IMR-90 (cell line): Measurements from ENCODE around the gene ADAMTS14. TPM values are rescaled to one million over a fixed set of nuclear protein-coding genes. Genes with fewer than 3 reads are reported as not detected.

Experiments
- ATAC-seq: fragments of 200-7000 bp; cut with Tn5 transposase; 2 replicates; pipeline ENCODE4 v1.9.1; 2020; ENCODE audit warnings: low read depth, mild to moderate bottlenecking, moderate library complexity
- BruUV-seq: library from RNA; stranded (reverse); fragments of 400-500 nt; replicated peaks from 2 replicates; lab custom pipeline; 2021; lab: Mats Ljungman, UMichigan
- CTCF ChIA-PET: fragments of 300-600 bp; formaldehyde crosslinking; extraction: SDS; loops from one replicate; lab custom pipeline; 2021; ENCODE audit warnings: antibody characterized with exemption; lab: Yijun Ruan, JAX
- POLR2A ChIA-PET: fragments of 300-600 bp; sonication (Branson Sonifier 250); formaldehyde crosslinking; loops from one replicate; lab custom pipeline; 2022; ENCODE audit warnings: antibody characterized with exemption; ENCODE audit not compliant: unreplicated experiment; lab: Charles Lee
- DNase-seq: peaks from one replicate; pipeline ENCODE4 v3.0.0; 2013
- H2AFZ ChIP-seq: replicated peaks from 2 replicates; pipeline ENCODE3; 2013; ENCODE audit warnings: low read length, mild to moderate bottlenecking; ENCODE audit not compliant: poor library complexity
- H2AK5ac ChIP-seq: 2 replicates; pipeline ENCODE4 v1.6.1; 2013; ENCODE audit warnings: low read depth, low read length, inconsistent platforms
- H2AK9ac ChIP-seq: replicated peaks from 2 replicates; pipeline ENCODE3; 2013; ENCODE audit warnings: mild to moderate bottlenecking, low read depth, low read length, moderate library complexity; ENCODE audit not compliant: poor library complexity
- H2BK120ac ChIP-seq: 2 replicates; pipeline ENCODE4 v1.6.1; 2013; ENCODE audit warnings: low read depth, low read length, inconsistent platforms
- H2BK15ac ChIP-seq: 3 replicates; pipeline ENCODE4 v1.6.1; 2013; ENCODE audit warnings: low read depth, low read length, inconsistent platforms
- H2BK20ac ChIP-seq: 2 replicates; pipeline ENCODE4 v1.6.1; 2013; ENCODE audit warnings: low read depth, mild to moderate bottlenecking, inconsistent platforms, low read length, moderate library complexity
- H2BK5ac ChIP-seq: 2 replicates; pipeline ENCODE4 v1.6.1; 2013; ENCODE audit warnings: mild to moderate bottlenecking, low read depth, low read length, inconsistent platforms; ENCODE audit not compliant: poor library complexity, severe bottlenecking
- H3K14ac ChIP-seq: replicated peaks from 2 replicates; pipeline ENCODE4 v1.6.1; 2013; ENCODE audit warnings: low read depth, low read length, inconsistent platforms
- H3K18ac ChIP-seq: 2 replicates; pipeline ENCODE4 v1.6.1; 2013; ENCODE audit warnings: low read depth, low read length, control low read depth
- H3K23ac ChIP-seq: 2 replicates; pipeline ENCODE4 v1.6.1; 2013; ENCODE audit warnings: low read depth, low read length, inconsistent platforms
- H3K27ac ChIP-seq: 2 replicates; pipeline ENCODE4 v1.5.1; 2013; ENCODE audit warnings: mild to moderate bottlenecking, control low read depth, low read length; ENCODE audit not compliant: insufficient read depth
- H3K27me3 ChIP-seq: 2 replicates; pipeline ENCODE4 v1.6.1; 2013; ENCODE audit warnings: low read length; ENCODE audit not compliant: control insufficient read depth, insufficient read depth
- H3K36me3 ChIP-seq: 2 replicates; pipeline ENCODE4 v1.6.1; 2013; ENCODE audit warnings: low read length, mixed read lengths; ENCODE audit not compliant: control insufficient read depth, insufficient read depth
- H3K4ac ChIP-seq: 2 replicates; pipeline ENCODE4 v1.6.1; 2013; ENCODE audit warnings: low read depth, low read length, inconsistent platforms
- H3K4me1 ChIP-seq: 2 replicates; pipeline ENCODE4 v1.6.1; 2013; ENCODE audit warnings: low read length, mixed read lengths; ENCODE audit not compliant: control insufficient read depth, insufficient read depth
- H3K4me2 ChIP-seq: 2 replicates; pipeline ENCODE4 v1.6.1; 2013; ENCODE audit warnings: low read depth, mild to moderate bottlenecking, control low read depth, low read length, moderate library complexity
- H3K4me3 ChIP-seq: 2 replicates; pipeline ENCODE4 v1.5.1; 2013; ENCODE audit warnings: low read depth, mild to moderate bottlenecking, control low read depth, low read length, moderate library complexity; ENCODE audit not compliant: insufficient read depth
- H3K56ac ChIP-seq: 2 replicates; pipeline ENCODE4 v1.6.1; 2013; ENCODE audit warnings: low read length, inconsistent platforms; ENCODE audit not compliant: insufficient read depth; ENCODE audit errors: extremely low read depth
- H3K79me1 ChIP-seq, 2 experiments: 2 replicates each; pipeline ENCODE4 v1.6.1; 2013; ENCODE audit warnings: low read length in 2 of 2, inconsistent platforms in 1 of 2, low read depth in 1 of 2
- H3K9ac ChIP-seq: 2 replicates; pipeline ENCODE4 v1.6.1; 2013; ENCODE audit warnings: low read depth, low read length, control low read depth
- H3K9me1 ChIP-seq: 2 replicates; pipeline ENCODE4 v1.6.1; 2013; ENCODE audit warnings: low read length, inconsistent platforms; ENCODE audit not compliant: insufficient read depth
- H3K9me3 ChIP-seq: 2 replicates; pipeline ENCODE4 v1.6.1; 2013; ENCODE audit warnings: low read length; ENCODE audit not compliant: control insufficient read depth, insufficient read depth
- H4K20me1 ChIP-seq: 2 replicates; pipeline ENCODE4 v1.6.1; 2013; ENCODE audit warnings: low read length, inconsistent platforms; ENCODE audit not compliant: insufficient read depth
- H4K5ac ChIP-seq: 2 replicates; pipeline ENCODE4 v1.6.1; 2013; ENCODE audit warnings: mild to moderate bottlenecking, low read depth, low read length, control low read depth
- H4K8ac ChIP-seq, 2 experiments: 2 replicates each; pipeline ENCODE4 v1.6.1; 2013; ENCODE audit warnings: low read depth in 2 of 2, low read length in 2 of 2, control low read depth in 1 of 2, inconsistent platforms in 1 of 2
- H4K91ac ChIP-seq: 2 replicates; pipeline ENCODE4 v1.6.1; 2013; ENCODE audit warnings: low read depth, low read length, inconsistent platforms; ENCODE audit not compliant: insufficient read depth
- BHLHE40 ChIP-seq: fragments of 150-350 bp; IDR thresholded peaks from 2 replicates; pipeline ENCODE4 v1.6.1; 2016; ENCODE audit warnings: mild to moderate bottlenecking, low read depth, low read length
- CHD1 ChIP-seq: IDR thresholded peaks from 2 replicates; pipeline ENCODE4 v1.6.1; 2012; ENCODE audit warnings: low read depth, low read length, improper control_type of control experiment
- NFE2L2 ChIP-seq: fragments of 150-350 bp; IDR thresholded peaks from 2 replicates; pipeline ENCODE4 v1.6.1; 2016; ENCODE audit warnings: low read depth, mild to moderate bottlenecking, low read length
- RCOR1 ChIP-seq: IDR thresholded peaks from 2 replicates; pipeline ENCODE4 v1.6.1; 2012; ENCODE audit warnings: mild to moderate bottlenecking, low read length, improper control_type of control experiment; ENCODE audit not compliant: insufficient replicate concordance
- WGBS, 2 experiments: methylation state at CpG; one replicate each; pipeline versions ENCODE4 v1.1.5 to v1.1.7; 2013; ENCODE audit warnings: missing lambda C conversion rate in 2 of 2; ENCODE audit not compliant: insufficient read length in 1 of 2; ENCODE audit errors: extremely low coverage in 2 of 2; 5-methylcytosine and 5-hydroxymethylcytosine counted together
- dilution Hi-C: fragments of 300-500 bp; cut with HindIII; formaldehyde crosslinking; loops from one replicate; pipeline ENCODE4 v1.14.3; 2018; ENCODE audit warnings: low sequenced_read_pairs; ENCODE audit not compliant: unreplicated experiment
- in situ Hi-C: fragments of 300-500 bp; cut with MboI; formaldehyde crosslinking; loops from 3 replicates; pipeline ENCODE4 v1.14.3; 2019; ENCODE audit warnings: low sequenced_read_pairs, inconsistent platforms, mixed read lengths
- intact Hi-C: fragments of 100-400 bp; cut with micrococcal nuclease; formaldehyde crosslinking; loops from 2 replicates; pipeline ENCODE4 v1.10.0; 2022
- polyA plus RNA-seq, 3 experiments: library from polyadenylated mRNA; depleted of rRNA; stranded (reverse); fragments of >200 nt; gene quantifications; 2 replicates each; pipeline ENCODE4 v1.2.3, GENCODE V29; 2012; ENCODE audit warnings: low replicate concordance in 1 of 3
- total RNA-seq: library from RNA; depleted of rRNA; stranded (reverse); fragments of >200 nt; gene quantifications from 2 replicates; pipeline ENCODE4 v1.2.3, GENCODE V29; 2012

The ADAMTS14 gene
- total and polyA plus RNA-seq, 2 of the 4 experiments (the other 2 are of a cell fraction): under 0.01 to 0.31 TPM

DNA sequence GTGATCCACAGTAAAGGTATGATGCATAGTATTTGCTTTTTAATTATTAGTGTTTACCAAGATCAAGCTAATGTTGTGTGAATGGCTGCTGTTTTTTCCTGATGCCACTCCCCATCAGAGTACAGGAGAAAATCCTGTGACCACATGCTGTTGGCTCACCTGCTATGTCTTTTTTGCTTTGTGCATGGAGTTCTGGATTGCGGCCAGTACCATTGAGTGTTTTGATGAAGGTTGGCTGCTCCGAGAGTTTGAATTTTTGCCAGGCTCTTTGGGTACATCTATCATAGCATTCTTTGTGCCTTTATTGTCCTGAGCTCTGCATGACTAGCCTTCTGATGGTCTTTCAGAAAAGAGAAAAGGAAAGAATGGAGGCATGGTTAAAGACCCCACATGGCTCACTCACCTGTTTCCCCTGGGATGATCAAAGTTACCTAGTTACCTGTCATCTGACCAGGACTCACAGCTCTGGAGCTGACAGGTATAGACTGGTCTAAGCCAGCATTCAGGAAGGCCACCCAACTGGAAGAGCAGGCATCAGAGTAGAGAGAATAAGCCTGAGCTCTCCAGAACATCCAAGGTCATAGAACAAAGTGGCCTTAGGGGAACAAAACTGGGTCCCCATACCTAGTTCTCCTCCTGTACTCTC is 131.6 kb downstream of the ADAMTS14 start:
- Histone ChIP-seq H4K5ac (no peak overlapping the region), H3K9me1 (no peaks in the 10 kb centered on the region), H4K20me1 (no peaks in the 10 kb centered on the region), H2BK20ac (no peak overlapping the region), H2AK9ac (no peak overlapping the region), H3K27ac (no peak overlapping the region), H3K9ac (no peak overlapping the region), H3K27me3 (peaks cover 31% of the 10 kb centered on the region), H2BK15ac (no peak overlapping the region), H3K4ac (no peak overlapping the region), H3K23ac (no peak overlapping the region), H2BK5ac (no peak overlapping the region), H3K4me2 (no peak overlapping the region), H2AFZ (no peak overlapping the region), H3K4me1 (no peaks in the 10 kb centered on the region), H4K8ac (no peak overlapping the region), H2AK5ac (no peak overlapping the region), H4K91ac (no peak overlapping the region), H2BK120ac (no peak overlapping the region), H3K4me3 (no peak overlapping the region), H3K14ac (no peak overlapping the region), H3K9me3 (0 out of 2 replicates have a peak, but pooled peaks cover 3% of the 10 kb centered on the region), H3K56ac (no peak overlapping the region), H3K79me1 (no peaks in the 10 kb centered on the region), H3K18ac (no peak overlapping the region), H3K36me3 (no peaks in the 10 kb centered on the region)
- in situ Hi-C loops (no loop called here), dilution Hi-C loops (no loop called here), intact Hi-C loops (no loop called here)
- WGBS, 2 experiments: no CpG with 5 or more reads among the region's 2 CpGs
- TF ChIP-seq BHLHE40: no peak
- TF ChIP-seq NFE2L2: no peak
- no peak for TF ChIP-seq CHD1
- no peak for TF ChIP-seq RCOR1
- CTCF ChIA-PET: interaction anchor here (1.5 kb wide), 1 partner anchor 10 kb away, joined by 4 read pairs; no protein-coding TSS in a partner anchor
- ATAC-seq (no peak), DNase-seq (no peak)
- no TSS peak for BruUV-seq
- POLR2A ChIA-PET: no interaction called here
